K562 (cell line): ENCODE results near the gene ACSS1.

Source experiments
- ARID2 ChIP-seq: fragments of 450-650 bp; IDR thresholded peaks from 2 replicates; pipeline ENCODE4 v1.6.1; 2017; ENCODE audit warnings: antibody characterized with exemption, mild to moderate bottlenecking
- CTCF ChIP-seq, 3 experiments: IDR thresholded peaks in 2 of 3; conservative IDR thresholded peaks in 1 of 3; 2 replicates each; pipeline ENCODE4 v1.5.1; 2011 to 2012; ENCODE audit warnings: low read length in 3 of 3, mild to moderate bottlenecking in 3 of 3, control low read depth in 2 of 3, improper control_type of control experiment in 1 of 3, inconsistent platforms in 1 of 3, low read depth in 1 of 3, mixed read lengths in 1 of 3, moderate library complexity in 1 of 3; ENCODE audit not compliant: insufficient read depth in 2 of 3
- ETS2 ChIP-seq: IDR thresholded peaks from 2 replicates; pipeline ENCODE4 v1.6.1; 2016; ENCODE audit warnings: borderline replicate concordance, missing genetic modification characterization, mild to moderate bottlenecking, moderate library complexity, missing compliant biosample characterization; ENCODE audit not compliant: poor library complexity, severe bottlenecking
- MCM3 ChIP-seq: fragments of 450-650 bp; IDR thresholded peaks from 2 replicates; pipeline ENCODE4 v1.6.1; 2016
- MXI1 ChIP-seq: IDR thresholded peaks from 2 replicates; pipeline ENCODE4 v1.6.1; 2011; ENCODE audit warnings: low read depth, mild to moderate bottlenecking, improper control_type of control experiment, low read length
- PHB2 ChIP-seq: fragments of 450-650 bp; IDR thresholded peaks from 2 replicates; pipeline ENCODE4 v1.6.1; 2017; ENCODE audit warnings: low read depth
- YY1 ChIP-seq, 3 experiments: IDR thresholded peaks; 2 replicates each; pipeline ENCODE4 v1.6.1; 2011; ENCODE audit warnings: low read length in 2 of 3, mild to moderate bottlenecking in 2 of 3, moderate library complexity in 2 of 3, borderline replicate concordance in 1 of 3, control low read depth in 1 of 3, low read depth in 1 of 3; ENCODE audit not compliant: insufficient read depth in 3 of 3, insufficient replicate concordance in 2 of 3, control insufficient read depth in 1 of 3, insufficient read length in 1 of 3; ENCODE audit errors: extremely low read depth in 1 of 3
- TF ChIP-seq, protein P1 (sequence below): IDR thresholded peaks from 3 replicates; pipeline ENCODE4 v1.6.1; 2011; ENCODE audit warnings: borderline replicate concordance, mild to moderate bottlenecking; ENCODE audit not compliant: insufficient read length, insufficient read depth

DNA sequence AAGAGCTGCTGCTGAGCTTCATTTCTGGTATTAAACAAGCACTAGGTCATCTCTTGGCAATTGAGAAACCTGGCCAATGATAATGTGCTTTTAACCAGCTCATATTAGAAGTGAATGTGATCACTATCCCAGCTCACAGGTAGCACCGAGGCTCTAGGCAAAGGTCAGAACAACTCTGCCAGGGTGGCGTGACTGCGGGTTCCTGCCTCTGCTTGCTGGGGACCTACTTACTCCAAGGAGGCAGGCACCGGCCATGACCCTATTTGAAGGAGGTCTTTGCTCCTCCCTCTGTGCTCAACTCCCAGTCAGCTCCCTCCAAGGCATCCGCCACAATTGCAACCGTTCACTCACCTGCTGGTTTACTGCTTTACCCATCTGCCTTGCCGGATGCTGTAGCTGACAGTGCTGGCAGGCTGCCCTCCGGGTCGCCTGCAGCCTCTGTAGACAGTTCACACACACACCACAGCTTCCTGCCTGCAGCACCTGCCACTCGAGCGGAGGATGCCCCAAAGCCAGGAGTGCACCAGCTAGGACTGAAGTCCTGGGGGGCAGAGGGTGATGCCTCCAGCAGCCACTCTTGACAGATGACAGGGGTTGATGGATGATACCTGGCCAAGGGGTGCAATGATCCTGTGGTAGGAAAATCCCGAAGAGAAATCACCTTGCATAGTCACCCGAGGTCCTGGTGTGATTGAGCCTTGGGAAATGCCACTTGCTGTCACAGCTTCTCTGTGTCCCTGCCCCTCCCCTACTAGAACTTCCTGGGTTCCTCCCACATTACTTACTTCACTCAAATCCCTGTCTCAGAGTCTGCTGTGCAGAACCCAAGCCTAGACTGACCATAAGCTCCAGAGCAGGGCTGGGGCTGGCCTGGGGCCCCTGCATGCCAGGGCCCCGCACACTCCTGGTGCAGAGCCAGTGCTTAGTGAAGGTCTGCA lies 32.8 kb upstream of the ACSS1 start:
- no peak for TF ChIP-seq MXI1
- no peak for TF ChIP-seq CTCF (IDR thresholded peaks at IDR 0.05 in 2 of 3, conservative IDR thresholded peaks at IDR 0.05 in 1 of 3; ENCODE audit: insufficient read depth in 2 of 3, low read depth in 1 of 3, low read length in 3 of 3)
- no peak for TF ChIP-seq ETS2 (tag)
- no peak for TF ChIP-seq YY1 (IDR thresholded peaks at IDR 0.05; ENCODE audit: borderline replicate concordance in 1 of 3, control insufficient read depth in 1 of 3, extremely low read depth in 1 of 3, insufficient read depth in 3 of 3, insufficient read length in 1 of 3, insufficient replicate concordance in 2 of 3, low read depth in 1 of 3, low read length in 2 of 3)
- TF ChIP-seq MCM3: no peak
- TF ChIP-seq ARID2: no peak
- TF ChIP-seq PHB2: no peak
- TF ChIP-seq, protein P1, sequence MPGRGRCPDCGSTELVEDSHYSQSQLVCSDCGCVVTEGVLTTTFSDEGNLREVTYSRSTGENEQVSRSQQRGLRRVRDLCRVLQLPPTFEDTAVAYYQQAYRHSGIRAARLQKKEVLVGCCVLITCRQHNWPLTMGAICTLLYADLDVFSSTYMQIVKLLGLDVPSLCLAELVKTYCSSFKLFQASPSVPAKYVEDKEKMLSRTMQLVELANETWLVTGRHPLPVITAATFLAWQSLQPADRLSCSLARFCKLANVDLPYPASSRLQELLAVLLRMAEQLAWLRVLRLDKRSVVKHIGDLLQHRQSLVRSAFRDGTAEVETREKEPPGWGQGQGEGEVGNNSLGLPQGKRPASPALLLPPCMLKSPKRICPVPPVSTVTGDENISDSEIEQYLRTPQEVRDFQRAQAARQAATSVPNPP: no peak
